Esophagus squamous epithelium (tissue), 4 donors: ENCODE measurements around the gene KLK14.

Experiments used
- POLR2A ChIP-seq, 4 donors: fragments of 450-650 bp; IDR thresholded peaks; one replicate each; pipeline ENCODE4 v1.6.1; 2017; ENCODE audit warnings: antibody characterized with exemption in 4 of 4, mild to moderate bottlenecking in 4 of 4, moderate library complexity in 3 of 4
- TF ChIP-seq, protein P1 (sequence below), 6 experiments: fragments of 450-650 bp in 4 of 6; fragments of 200-600 bp in 2 of 6; sonication (generic) in 2 of 6; IDR thresholded peaks; one replicate each; pipeline ENCODE4 v1.5.1; 2016 to 2019; ENCODE audit warnings: antibody characterized with exemption in 6 of 6, mild to moderate bottlenecking in 4 of 6, moderate library complexity in 4 of 6

DNA sequence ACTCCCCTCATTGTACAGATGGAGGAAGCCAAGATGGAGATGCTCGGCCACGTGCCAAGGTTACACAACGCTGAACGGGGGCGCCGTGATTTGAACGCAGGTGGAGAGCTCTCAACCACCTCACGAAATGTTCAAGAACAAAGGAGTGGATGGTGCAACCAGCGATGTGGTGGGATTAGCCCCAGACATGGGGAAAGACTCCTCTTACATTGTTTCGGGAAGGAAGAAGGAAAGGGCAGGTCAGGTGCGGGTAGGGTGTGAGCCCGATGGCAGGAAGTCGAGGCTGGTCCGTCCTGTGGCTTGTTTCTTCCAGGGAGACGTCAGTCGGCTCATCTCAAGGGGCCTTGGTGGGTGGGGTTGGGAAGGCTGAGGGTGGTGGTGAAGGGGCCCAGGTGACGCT is 7.1 kb upstream of the KLK14 start:
- TF ChIP-seq POLR2A (IDR thresholded peaks at IDR 0.05): no peak
- TF ChIP-seq, protein P1, sequence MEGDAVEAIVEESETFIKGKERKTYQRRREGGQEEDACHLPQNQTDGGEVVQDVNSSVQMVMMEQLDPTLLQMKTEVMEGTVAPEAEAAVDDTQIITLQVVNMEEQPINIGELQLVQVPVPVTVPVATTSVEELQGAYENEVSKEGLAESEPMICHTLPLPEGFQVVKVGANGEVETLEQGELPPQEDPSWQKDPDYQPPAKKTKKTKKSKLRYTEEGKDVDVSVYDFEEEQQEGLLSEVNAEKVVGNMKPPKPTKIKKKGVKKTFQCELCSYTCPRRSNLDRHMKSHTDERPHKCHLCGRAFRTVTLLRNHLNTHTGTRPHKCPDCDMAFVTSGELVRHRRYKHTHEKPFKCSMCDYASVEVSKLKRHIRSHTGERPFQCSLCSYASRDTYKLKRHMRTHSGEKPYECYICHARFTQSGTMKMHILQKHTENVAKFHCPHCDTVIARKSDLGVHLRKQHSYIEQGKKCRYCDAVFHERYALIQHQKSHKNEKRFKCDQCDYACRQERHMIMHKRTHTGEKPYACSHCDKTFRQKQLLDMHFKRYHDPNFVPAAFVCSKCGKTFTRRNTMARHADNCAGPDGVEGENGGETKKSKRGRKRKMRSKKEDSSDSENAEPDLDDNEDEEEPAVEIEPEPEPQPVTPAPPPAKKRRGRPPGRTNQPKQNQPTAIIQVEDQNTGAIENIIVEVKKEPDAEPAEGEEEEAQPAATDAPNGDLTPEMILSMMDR (IDR thresholded peaks at IDR 0.05): no peak
